GM19023 (cell line): ENCODE results near the gene ZBTB5.
"Not testable (repeated sequence)": the region's sequence is repeated elsewhere in the genome, so short reads cannot be mapped to it uniquely, and the experiment has no call there.

Experiments used
- ATAC-seq: cut with Tn5 transposase; IDR thresholded peaks from one replicate; pipeline ENCODE4 v1.9.1; 2021; ENCODE audit warnings: mild to moderate bottlenecking, moderate library complexity; ENCODE audit not compliant: unreplicated experiment

ZBTB5 gene

DNA sequence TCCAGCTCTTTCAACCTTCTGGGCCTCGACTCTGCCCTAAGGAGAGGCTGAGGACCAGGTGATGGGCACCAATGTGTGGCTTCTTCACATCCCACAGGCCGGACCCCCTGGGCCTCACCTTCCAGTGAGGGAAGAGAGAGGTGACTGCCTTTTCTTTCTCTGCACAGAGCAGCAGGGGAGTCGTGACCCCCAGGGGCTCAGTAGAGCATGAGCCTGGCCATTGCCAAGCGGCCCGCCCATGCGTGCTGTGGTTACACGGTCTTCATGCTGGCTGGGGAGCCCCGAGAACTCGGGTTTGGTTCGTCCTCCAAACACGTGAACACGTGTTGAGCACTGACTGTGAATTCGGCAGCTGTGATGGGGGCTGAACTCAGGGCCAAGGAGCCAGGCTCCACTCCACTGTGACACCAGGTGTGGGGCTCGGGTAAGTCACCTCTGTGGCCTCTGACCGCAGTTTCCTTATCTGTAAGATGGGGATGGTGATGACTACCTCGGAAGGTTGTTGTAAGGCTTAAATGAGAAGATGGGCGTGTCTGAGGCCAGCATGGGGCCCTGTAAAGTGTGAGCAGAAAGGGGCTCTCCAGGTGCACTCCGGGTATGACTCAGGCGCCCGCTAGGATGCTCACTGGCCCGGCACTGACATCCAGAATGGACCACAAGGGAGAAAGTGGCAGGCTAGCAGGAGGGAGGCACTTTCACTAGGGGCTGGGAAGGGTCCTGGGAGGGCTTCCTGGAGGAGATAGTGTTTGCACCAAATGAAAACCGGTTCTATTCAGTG lies 56.1 kb downstream of the ZBTB5 start:
- ATAC-seq: peak; percentile 80

DNA sequence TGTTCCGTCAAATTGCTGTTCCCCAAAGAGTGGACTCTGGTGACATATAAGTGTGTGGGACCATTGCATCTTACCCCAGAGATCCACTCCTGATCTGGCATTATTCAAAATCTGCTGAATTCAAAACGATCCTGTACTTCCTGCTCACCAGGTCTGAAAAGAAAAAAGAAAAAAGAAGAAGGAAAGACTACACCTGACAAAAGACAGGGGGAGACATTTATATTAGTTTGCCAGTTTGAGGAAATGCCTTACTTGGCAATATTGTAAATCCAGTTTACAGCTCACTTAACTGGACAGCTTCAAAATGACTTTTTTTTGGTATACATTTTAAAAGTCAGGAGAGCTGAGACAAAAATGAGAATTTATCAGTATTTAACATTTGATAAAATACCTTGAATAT lies 57.8 kb downstream of the ZBTB5 start:
- no peak for ATAC-seq

DNA sequence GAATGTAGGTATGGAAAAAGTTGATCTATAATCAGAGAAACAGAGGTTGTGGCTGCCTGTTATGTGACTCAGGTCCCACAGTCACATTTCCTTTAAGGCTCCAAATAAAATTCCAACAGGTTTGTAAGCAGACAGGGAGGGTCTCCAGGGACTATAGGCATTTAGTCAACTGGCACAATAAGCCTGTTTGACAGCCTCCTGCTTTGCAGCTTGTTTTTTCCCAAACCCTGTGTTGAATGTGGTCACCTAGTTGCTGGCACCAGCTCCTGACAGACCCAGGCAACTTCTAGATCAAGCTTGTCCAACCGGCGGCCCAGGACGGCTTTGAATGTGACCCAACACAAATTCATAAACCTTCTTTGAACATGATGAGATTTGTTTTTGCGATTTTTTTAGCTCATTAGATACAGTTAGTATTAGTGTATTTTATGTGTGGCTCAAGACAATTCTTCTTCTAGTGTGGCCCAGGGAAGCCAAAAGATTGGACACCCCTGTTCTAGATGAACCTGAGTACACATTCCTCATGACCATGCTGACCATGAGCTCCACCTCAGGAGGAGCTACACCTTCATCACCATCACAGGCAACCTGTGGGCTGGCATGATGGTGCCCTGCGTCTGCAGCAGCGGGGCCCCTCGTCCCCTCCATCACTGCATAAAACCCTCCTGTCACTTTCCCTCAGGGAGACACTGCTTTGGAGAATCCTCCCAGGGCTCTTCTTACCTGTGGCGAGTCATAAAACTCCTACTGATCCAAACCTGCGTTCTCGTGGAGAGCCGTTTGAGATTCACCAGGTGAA lies 58.4 kb downstream of the ZBTB5 start:
- ATAC-seq: no peak

DNA sequence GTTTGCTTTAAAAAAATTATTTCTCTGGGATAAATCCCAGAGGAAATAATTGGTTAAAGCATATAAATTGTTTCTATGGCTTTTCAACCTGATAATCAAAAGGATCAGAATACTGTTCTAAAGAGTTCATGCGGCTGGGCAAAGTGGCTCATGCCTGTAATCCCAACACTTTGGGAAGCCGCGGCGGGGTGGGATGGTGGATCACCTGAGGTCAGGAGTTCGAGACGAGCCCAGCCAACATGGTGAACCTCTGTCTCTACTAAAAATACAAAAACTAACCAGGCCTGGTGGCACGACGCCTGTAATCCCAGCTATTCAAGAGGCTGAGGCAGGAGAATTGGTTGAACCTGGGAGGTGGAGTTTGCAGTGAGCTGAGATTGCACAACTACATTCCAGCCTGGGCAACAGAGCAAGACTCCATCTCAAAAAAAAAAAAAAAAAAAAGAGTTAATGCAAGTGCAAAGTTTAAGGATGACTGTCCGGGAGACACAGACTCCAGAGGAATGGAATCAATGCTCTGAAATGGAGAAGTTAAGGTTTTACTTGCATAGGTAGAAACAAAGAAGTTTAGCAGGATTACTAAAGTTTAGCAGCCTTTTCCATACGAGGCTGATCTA lies 59.4 kb downstream of the ZBTB5 start:
- no peak for ATAC-seq

DNA sequence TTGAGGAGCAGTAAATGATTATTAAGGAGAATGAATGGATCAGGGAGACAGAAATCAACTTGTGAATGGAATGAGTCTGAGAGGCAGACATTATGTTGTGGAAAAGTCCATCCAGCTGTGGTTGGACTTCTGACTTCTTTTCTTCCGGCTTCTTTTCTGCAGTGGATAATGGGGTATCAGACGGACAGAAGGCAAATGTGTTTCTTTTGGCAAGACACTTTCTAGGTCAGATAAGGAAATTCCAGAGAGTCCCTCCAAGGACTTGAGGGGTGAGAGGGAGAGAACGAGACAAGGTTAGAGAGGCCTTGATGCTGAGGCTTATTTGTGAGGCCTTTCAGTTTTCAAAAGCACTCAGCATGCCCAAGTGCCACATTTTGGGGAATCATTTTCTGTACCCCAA lies 59.9 kb downstream of the ZBTB5 start:
- ATAC-seq: no peak

DNA sequence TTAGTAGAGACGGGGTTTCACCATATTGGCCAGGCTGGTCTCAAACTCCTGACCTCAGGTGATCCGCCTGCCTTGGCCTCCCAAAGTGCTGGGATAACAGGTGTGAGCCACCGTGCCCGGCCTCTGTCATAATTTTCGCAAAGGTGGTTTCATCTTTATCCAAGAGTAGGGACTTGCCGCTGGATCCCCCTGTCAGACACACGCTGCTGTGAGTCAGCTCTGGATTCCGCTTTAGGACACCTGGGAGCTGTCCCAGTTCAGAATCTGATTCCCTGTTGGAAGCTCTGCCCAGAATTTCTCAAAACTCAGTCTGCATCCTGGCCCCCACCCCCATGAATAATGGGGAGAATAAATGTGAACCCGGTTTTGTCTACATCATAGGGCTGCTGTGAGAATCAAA lies 60.7 kb downstream of the ZBTB5 start:
- ATAC-seq: no peak

DNA sequence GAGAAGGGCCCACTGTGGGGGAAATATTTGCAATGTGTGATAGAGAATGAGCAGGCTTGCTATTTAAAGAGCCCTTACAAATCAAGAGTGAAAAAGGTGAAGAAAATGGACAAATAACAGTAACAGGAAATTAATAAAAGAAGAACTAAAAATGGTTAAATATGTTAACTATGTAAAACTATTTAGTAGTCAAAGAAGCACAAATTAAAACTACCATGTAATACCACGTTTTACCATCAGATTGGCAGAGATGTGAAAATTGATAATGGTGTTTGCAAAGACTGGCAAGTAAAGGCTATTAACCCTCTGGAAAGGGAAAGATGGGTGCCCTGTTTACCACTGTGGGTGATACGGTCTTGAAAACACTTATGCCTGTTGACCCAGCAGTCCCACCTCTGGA lies 65.9 kb downstream of the ZBTB5 start:
- no peak for ATAC-seq

DNA sequence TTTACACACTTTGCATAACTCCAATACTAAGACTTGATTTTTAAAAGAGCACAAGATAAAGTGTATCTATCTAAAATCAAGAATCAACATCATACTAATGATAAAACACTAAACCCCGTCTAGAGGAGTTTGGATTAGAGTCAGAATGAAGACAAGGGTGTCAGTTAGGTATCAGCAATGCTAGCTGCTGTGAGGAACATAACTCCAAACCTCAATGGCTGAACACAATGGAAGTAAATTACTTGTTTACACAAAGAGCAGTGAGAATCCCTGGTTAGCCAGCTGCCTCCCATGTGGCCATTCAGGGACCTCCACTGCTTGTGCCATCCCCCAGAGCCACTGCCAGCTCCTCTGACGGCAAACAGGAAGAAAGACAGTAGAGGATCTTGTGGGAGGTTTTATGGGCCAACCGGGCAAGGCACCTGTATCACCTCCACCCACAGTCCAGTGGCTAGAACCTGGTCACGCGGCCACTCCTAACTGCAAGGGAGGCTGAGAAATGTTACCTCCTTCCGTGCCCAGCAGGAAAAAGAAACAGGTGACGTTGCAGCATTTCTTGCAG lies 66.7 kb downstream of the ZBTB5 start:
- ATAC-seq: no peak

DNA sequence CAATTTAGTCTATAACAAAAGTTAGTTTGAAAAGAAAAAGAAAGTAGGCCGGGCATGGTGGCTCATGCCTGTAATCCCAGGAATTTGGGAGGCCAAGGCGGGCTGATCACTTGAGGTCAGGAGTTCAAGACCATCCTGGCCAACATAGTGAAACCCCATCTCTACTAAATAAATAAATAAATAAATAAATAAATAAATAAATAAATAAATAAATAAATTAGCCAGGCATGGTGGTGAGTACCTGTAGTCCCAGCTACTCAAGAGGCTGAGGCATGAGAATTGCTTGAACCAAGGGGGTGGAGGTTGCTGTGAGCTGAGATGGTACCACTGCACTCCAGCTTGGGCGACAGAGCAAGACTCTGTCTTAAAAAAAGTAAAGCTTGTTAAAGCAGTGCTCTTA lies 67.3 kb downstream of the ZBTB5 start:
- ATAC-seq: not testable (repeated sequence)

DNA sequence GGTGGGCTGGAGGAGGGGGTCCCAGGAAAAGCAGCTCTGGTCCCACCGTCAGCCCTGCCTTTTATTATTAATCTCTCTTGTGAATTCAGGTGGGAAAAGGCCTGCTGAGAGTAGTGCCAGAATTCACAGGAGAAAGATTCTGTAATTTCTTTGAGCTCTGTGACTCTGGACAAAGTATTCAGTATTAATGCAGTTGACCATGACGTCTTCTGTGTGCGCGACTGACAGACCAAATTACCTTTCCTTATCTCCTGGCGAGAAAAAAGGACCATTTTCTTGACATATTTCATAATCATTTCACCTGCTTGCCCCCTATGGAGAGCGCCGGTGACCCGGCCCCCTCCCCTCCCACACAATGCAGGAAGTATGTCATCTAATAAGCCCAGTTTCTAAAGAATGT lies 69.6 kb downstream of the ZBTB5 start:
- no peak for ATAC-seq

DNA sequence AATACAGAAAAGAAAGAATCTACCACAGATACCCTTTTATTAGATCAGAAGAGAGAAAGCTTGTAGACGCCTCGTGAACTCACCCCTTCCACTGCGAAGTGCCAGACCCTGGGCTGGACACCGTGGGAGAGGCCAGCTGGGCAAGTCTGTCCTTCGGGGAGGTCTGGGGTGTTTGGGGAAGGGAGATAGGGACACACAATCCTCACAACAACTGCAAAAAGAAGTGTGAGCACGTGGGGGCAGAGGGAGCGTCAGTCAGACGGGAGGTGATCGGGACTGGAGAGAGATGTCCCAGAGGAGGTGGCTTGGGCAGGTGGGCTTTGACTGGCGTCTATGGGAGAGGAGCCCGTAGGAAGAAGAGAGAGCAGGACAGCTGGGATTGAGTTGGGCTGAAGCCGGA lies 70.0 kb downstream of the ZBTB5 start:
- ATAC-seq: no peak

DNA sequence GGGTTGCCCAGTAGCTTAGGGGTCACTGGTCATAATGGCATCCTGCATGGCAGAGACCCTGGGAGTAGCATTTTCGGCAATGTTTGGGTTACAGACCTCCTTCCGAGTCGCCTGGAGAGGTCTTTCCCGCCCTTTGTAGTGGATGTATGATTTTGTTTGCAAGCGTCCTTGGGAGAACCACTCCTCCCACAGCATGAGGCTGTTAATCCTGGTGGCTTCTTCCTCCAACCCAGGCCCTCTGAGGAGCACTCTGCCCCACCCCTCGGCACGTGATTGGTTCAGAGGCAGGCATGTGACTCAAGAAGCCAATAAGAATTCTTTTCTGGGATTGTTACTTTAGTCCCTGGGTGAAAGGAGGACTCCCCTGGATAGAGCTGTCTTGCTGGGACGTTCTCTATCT lies 73.0 kb downstream of the ZBTB5 start:
- ATAC-seq: no peak

DNA sequence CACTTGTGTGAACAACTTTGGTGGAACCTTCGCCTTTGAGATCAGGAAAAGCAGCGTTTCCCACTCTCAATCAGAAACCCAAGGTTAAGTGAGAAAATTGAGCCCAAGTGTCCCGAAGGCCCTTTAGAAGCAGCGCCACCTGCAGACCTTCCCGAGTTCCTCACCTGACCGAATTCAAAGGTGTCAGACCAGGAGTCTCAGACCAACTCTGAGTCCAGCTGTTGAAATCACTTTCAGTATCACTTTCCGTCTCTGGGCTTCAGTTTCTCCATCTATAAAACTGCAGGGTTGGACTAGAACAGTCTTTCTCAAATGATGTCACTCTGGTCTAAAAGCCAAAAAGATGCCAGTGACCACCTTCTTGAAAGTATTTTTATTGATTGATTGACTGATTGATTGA lies 74.5 kb downstream of the ZBTB5 start:
- ATAC-seq: peak; percentile 79
